Liver (tissue), 9 donors: ENCODE measurements around the gene CSNK1G3. TPM values are rescaled to one million over a fixed set of nuclear protein-coding genes. Genes with fewer than 3 reads are reported as not detected.

ENCODE experiments used
- DNase-seq: peaks from one replicate; pipeline ENCODE4 v3.0.0-alpha.2; 2017; ENCODE audit warnings: low spot score
- H3K27ac ChIP-seq, 2 donors: one replicate each; pipeline ENCODE4 v1.7.0; 2013; ENCODE audit warnings: inconsistent platforms in 2 of 2, low read length in 2 of 2, control low read depth in 1 of 2, low read depth in 1 of 2, mild to moderate bottlenecking in 1 of 2
- H3K27me3 ChIP-seq, 4 donors: one replicate each; pipeline versions ENCODE4 v1.6.1 to v1.7.0; 2013; ENCODE audit warnings: low read length in 3 of 4, inconsistent platforms in 1 of 4, mild to moderate bottlenecking in 1 of 4, moderate library complexity in 1 of 4; ENCODE audit not compliant: control insufficient read depth in 4 of 4, insufficient read depth in 4 of 4
- H3K36me3 ChIP-seq, 4 donors: one replicate each; pipeline versions ENCODE4 v1.6.1 to v1.7.0; 2013; ENCODE audit warnings: low read length in 3 of 4, mild to moderate bottlenecking in 3 of 4, low read depth in 1 of 4, moderate library complexity in 1 of 4; ENCODE audit not compliant: control insufficient read depth in 4 of 4, insufficient read depth in 3 of 4
- H3K4me1 ChIP-seq, 4 donors: one replicate each; pipeline versions ENCODE4 v1.6.1 to v1.7.0; 2013; ENCODE audit warnings: low read length in 3 of 4, mild to moderate bottlenecking in 3 of 4, moderate library complexity in 1 of 4; ENCODE audit not compliant: control insufficient read depth in 4 of 4, insufficient read depth in 4 of 4
- H3K4me3 ChIP-seq, 3 donors: one replicate each; pipeline versions ENCODE4 v1.6.1 to v1.7.0; 2013; ENCODE audit warnings: low read length in 3 of 3, control low read depth in 1 of 3, low read depth in 1 of 3, mild to moderate bottlenecking in 1 of 3
- H3K9ac ChIP-seq, 2 donors: one replicate each; pipeline ENCODE4 v1.7.0; 2013; ENCODE audit warnings: low read length in 2 of 2, mild to moderate bottlenecking in 2 of 2, moderate library complexity in 2 of 2, control low read depth in 1 of 2, low read depth in 1 of 2
- H3K9me3 ChIP-seq, 4 donors: one replicate each; pipeline versions ENCODE4 v1.6.1 to v1.7.0; 2013; ENCODE audit warnings: low read length in 3 of 4; ENCODE audit not compliant: control insufficient read depth in 4 of 4
- EGR1 ChIP-seq, 2 donors: IDR thresholded peaks; 2 replicates each; pipeline ENCODE4 v1.6.1; 2016 to 2018; ENCODE audit warnings: antibody characterized with exemption in 2 of 2, low read depth in 2 of 2
- FOXA1 ChIP-seq: IDR thresholded peaks from 2 replicates; pipeline ENCODE4 v1.6.1; 2016; ENCODE audit warnings: antibody characterized with exemption
- HNF4G ChIP-seq: IDR thresholded peaks from 2 replicates; pipeline ENCODE4 v1.6.1; 2016; ENCODE audit warnings: antibody characterized with exemption
- JUND ChIP-seq, 2 donors: IDR thresholded peaks; 2 replicates each; pipeline ENCODE4 v1.6.1; 2016; ENCODE audit warnings: antibody characterized with exemption in 2 of 2
- RAD21 ChIP-seq, 2 donors: IDR thresholded peaks; 2 replicates each; pipeline ENCODE4 v1.6.1; 2016; ENCODE audit warnings: antibody characterized with exemption in 2 of 2, mild to moderate bottlenecking in 2 of 2
- RXRA ChIP-seq, 2 donors: IDR thresholded peaks; 2 replicates each; pipeline ENCODE4 v1.6.1; 2017 to 2018; ENCODE audit warnings: antibody characterized with exemption in 2 of 2, mild to moderate bottlenecking in 1 of 2
- SP1 ChIP-seq: IDR thresholded peaks from 2 replicates; pipeline ENCODE4 v1.6.1; 2018; ENCODE audit warnings: antibody characterized with exemption, mild to moderate bottlenecking
- WGBS: extraction: QIAGEN DNeasy Blood & Tissue Kit; methylation state at CpG from one replicate; pipeline ENCODE4 v1.1.7; 2013; 5-methylcytosine and 5-hydroxymethylcytosine counted together
- polyA plus RNA-seq, 2 donors: library from polyadenylated mRNA; stranded (reverse) in 1 of 2; unstranded in 1 of 2; fragments of 200-250 nt in 1 of 2; fragments of >200 nt in 1 of 2; fragmentation: Nextera tagmentation in 1 of 2; extraction: Ambion mirVana in 1 of 2; gene quantifications; one replicate each; pipeline versions ENCODE4 v1.2.1 to v1.2.3, GENCODE V29; 2013 to 2015
- total RNA-seq, 2 donors: library from RNA; depleted of rRNA; stranded (reverse); fragments of >200 nt; gene quantifications; one replicate each; pipeline ENCODE4 v1.2.3, GENCODE V29; 2014
- TF ChIP-seq, protein P1 (sequence below): IDR thresholded peaks from 2 replicates; pipeline ENCODE4 v1.6.1; 2016; ENCODE audit warnings: antibody characterized with exemption, mild to moderate bottlenecking
- TF ChIP-seq, protein P2 (sequence below): IDR thresholded peaks from 2 replicates; pipeline ENCODE4 v1.6.1; 2016; ENCODE audit warnings: antibody characterized with exemption
- TF ChIP-seq, protein P3 (sequence below): IDR thresholded peaks from 2 replicates; pipeline ENCODE4 v1.6.1; 2016; ENCODE audit warnings: antibody characterized with exemption
- TF ChIP-seq, protein P4 (sequence below): IDR thresholded peaks from 2 replicates; pipeline ENCODE4 v1.6.1; 2016; ENCODE audit warnings: antibody characterized with exemption
- TF ChIP-seq, protein P5 (sequence below): fragments of 150-350 bp; IDR thresholded peaks from 2 replicates; pipeline ENCODE4 v1.5.1; 2017; ENCODE audit warnings: improper control_type of control experiment, low read depth, low read length; ENCODE audit not compliant: missing input control
- donor health status: healthy.
- donor health status: healthy.
- donor health status: healthy.
- donor health status: healthy.
- donor health status: healthy.

CSNK1G3 gene
- total and polyA plus RNA-seq, 4 donors: 6.8 to 28.9 (median 15.4) TPM

DNA sequence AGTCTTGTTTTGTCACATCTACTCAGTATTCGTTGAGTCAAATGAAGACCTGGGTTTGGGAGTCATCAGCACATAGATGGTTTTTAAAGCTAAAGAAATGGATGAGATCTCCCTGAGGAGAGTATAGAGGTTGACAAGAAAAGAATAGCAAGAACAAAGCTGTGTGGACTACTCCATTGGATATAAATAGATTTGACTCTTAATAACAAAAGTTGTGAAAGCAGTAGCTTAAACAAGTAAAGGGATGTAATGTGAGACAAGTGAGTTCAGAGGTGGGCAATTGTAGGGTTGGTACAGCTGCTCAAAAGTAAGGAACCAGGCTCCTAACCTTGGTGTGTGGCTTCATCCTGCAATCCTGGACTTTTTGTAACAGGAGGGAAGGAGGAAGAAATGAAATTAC, 49.3 kb downstream of the CSNK1G3 start:
- Histone ChIP-seq H3K9me3 (no peaks in the 10 kb centered on the region), H3K4me3 (no peak overlapping the region), H3K9ac (no peak overlapping the region), H3K36me3 (peaks cover 0 to 4% (median 0%) of the 10 kb centered on the region in 4 donors), H3K27me3 (no peaks in the 10 kb centered on the region), H3K4me1 (no peaks in the 10 kb centered on the region), H3K27ac (no peak overlapping the region)
- DNase-seq: no peak
- 96% methylated on average over 1 of the region's 1 CpG for WGBS
- TF ChIP-seq EGR1 (IDR thresholded peaks at IDR 0.05; ENCODE audit: low read depth in 2 of 2) (no peak), RAD21 (IDR thresholded peaks at IDR 0.05) (no peak), JUND (IDR thresholded peaks at IDR 0.05) (no peak)
- TF ChIP-seq, protein P1, sequence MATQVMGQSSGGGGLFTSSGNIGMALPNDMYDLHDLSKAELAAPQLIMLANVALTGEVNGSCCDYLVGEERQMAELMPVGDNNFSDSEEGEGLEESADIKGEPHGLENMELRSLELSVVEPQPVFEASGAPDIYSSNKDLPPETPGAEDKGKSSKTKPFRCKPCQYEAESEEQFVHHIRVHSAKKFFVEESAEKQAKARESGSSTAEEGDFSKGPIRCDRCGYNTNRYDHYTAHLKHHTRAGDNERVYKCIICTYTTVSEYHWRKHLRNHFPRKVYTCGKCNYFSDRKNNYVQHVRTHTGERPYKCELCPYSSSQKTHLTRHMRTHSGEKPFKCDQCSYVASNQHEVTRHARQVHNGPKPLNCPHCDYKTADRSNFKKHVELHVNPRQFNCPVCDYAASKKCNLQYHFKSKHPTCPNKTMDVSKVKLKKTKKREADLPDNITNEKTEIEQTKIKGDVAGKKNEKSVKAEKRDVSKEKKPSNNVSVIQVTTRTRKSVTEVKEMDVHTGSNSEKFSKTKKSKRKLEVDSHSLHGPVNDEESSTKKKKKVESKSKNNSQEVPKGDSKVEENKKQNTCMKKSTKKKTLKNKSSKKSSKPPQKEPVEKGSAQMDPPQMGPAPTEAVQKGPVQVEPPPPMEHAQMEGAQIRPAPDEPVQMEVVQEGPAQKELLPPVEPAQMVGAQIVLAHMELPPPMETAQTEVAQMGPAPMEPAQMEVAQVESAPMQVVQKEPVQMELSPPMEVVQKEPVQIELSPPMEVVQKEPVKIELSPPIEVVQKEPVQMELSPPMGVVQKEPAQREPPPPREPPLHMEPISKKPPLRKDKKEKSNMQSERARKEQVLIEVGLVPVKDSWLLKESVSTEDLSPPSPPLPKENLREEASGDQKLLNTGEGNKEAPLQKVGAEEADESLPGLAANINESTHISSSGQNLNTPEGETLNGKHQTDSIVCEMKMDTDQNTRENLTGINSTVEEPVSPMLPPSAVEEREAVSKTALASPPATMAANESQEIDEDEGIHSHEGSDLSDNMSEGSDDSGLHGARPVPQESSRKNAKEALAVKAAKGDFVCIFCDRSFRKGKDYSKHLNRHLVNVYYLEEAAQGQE: no peak

DNA sequence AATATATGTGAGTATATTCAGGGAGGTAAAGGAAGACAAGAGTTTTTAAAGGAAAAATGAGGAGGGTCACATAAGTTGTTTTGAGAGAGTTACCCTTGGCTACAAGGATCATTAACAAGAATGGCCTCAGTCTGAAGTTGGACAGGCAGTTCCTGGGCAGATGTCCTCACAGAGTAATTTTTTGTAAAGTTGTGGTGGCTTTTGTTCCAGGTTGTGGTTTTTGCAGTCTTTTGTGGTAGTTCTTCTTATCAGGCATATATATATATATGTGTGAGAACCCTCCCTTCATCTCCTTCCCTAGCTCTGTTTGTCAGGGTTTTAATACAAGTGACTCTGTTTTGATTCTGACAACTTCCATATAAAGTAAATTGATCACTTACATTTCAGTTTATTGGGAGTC, 60.0 kb downstream of the CSNK1G3 start:
- Histone ChIP-seq H3K4me1 (no peaks in the 10 kb centered on the region), H3K9ac (no peak overlapping the region), H3K27ac (no peak overlapping the region), H3K9me3 (no peaks in the 10 kb centered on the region), H3K27me3 (no peaks in the 10 kb centered on the region), H3K4me3 (no peak overlapping the region), H3K36me3 (peaks cover 3 to 8% (median 5%) of the 10 kb centered on the region in 4 donors)
- TF ChIP-seq, protein P2, sequence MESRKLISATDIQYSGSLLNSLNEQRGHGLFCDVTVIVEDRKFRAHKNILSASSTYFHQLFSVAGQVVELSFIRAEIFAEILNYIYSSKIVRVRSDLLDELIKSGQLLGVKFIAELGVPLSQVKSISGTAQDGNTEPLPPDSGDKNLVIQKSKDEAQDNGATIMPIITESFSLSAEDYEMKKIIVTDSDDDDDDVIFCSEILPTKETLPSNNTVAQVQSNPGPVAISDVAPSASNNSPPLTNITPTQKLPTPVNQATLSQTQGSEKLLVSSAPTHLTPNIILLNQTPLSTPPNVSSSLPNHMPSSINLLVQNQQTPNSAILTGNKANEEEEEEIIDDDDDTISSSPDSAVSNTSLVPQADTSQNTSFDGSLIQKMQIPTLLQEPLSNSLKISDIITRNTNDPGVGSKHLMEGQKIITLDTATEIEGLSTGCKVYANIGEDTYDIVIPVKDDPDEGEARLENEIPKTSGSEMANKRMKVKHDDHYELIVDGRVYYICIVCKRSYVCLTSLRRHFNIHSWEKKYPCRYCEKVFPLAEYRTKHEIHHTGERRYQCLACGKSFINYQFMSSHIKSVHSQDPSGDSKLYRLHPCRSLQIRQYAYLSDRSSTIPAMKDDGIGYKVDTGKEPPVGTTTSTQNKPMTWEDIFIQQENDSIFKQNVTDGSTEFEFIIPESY: no peak
- TF ChIP-seq, protein P3, sequence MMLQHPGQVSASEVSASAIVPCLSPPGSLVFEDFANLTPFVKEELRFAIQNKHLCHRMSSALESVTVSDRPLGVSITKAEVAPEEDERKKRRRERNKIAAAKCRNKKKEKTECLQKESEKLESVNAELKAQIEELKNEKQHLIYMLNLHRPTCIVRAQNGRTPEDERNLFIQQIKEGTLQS: no peak
- no peak for TF ChIP-seq FOXA1
- TF ChIP-seq RXRA (IDR thresholded peaks at IDR 0.05): no peak
- TF ChIP-seq, protein P4, sequence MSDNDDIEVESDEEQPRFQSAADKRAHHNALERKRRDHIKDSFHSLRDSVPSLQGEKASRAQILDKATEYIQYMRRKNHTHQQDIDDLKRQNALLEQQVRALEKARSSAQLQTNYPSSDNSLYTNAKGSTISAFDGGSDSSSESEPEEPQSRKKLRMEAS: no peak
- no peak for TF ChIP-seq SP1
- no peak for TF ChIP-seq EGR1 (IDR thresholded peaks at IDR 0.05; ENCODE audit: low read depth in 2 of 2)
- no peak for TF ChIP-seq HNF4G
- TF ChIP-seq, protein P5, sequence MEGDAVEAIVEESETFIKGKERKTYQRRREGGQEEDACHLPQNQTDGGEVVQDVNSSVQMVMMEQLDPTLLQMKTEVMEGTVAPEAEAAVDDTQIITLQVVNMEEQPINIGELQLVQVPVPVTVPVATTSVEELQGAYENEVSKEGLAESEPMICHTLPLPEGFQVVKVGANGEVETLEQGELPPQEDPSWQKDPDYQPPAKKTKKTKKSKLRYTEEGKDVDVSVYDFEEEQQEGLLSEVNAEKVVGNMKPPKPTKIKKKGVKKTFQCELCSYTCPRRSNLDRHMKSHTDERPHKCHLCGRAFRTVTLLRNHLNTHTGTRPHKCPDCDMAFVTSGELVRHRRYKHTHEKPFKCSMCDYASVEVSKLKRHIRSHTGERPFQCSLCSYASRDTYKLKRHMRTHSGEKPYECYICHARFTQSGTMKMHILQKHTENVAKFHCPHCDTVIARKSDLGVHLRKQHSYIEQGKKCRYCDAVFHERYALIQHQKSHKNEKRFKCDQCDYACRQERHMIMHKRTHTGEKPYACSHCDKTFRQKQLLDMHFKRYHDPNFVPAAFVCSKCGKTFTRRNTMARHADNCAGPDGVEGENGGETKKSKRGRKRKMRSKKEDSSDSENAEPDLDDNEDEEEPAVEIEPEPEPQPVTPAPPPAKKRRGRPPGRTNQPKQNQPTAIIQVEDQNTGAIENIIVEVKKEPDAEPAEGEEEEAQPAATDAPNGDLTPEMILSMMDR: no peak
- TF ChIP-seq, protein P1: no peak
- no peak for DNase-seq
